NT2/D1 (cell line): Measurements from ENCODE around the gene YIPF5.

ENCODE experiments used
- DNase-seq: peaks from one replicate; pipeline ENCODE4 v3.0.0-alpha.2; 2011; ENCODE audit warnings: low read depth, low spot score
- H3K27me3 ChIP-seq: 2 replicates; pipeline ENCODE4 v1.6.0; 2011; ENCODE audit warnings: mild to moderate bottlenecking; ENCODE audit not compliant: insufficient read length, insufficient read depth
- H3K36me3 ChIP-seq: 2 replicates; pipeline ENCODE4 v1.6.1; 2011; ENCODE audit warnings: mild to moderate bottlenecking, low read length, mixed read lengths; ENCODE audit not compliant: insufficient read depth, insufficient read length
- H3K4me1 ChIP-seq: 2 replicates; pipeline ENCODE4 v1.5.1; 2011; ENCODE audit not compliant: insufficient read depth, insufficient read length
- H3K4me3 ChIP-seq: 2 replicates; pipeline ENCODE4 v1.5.1; 2011; ENCODE audit warnings: low read depth; ENCODE audit not compliant: insufficient read length
- H3K9ac ChIP-seq: 2 replicates; pipeline ENCODE4 v1.6.0; 2011; ENCODE audit warnings: low read depth; ENCODE audit not compliant: insufficient read length
- H3K9me3 ChIP-seq: 2 replicates; pipeline ENCODE4 v1.5.1; 2011; ENCODE audit warnings: mild to moderate bottlenecking, low read length; ENCODE audit not compliant: insufficient read depth
- SUZ12 ChIP-seq: IDR thresholded peaks from 2 replicates; pipeline ENCODE4 v1.6.1; 2011; ENCODE audit not compliant: insufficient read length, insufficient read depth; ENCODE audit errors: extremely low read depth
- YY1 ChIP-seq: IDR thresholded peaks from 2 replicates; pipeline ENCODE4 v1.6.1; 2011; ENCODE audit not compliant: insufficient read length, insufficient read depth
- ZNF274 ChIP-seq: IDR thresholded peaks from 2 replicates; pipeline ENCODE4 v1.6.1; 2011; ENCODE audit warnings: mild to moderate bottlenecking, low read depth, low read length

The YIPF5 gene

DNA sequence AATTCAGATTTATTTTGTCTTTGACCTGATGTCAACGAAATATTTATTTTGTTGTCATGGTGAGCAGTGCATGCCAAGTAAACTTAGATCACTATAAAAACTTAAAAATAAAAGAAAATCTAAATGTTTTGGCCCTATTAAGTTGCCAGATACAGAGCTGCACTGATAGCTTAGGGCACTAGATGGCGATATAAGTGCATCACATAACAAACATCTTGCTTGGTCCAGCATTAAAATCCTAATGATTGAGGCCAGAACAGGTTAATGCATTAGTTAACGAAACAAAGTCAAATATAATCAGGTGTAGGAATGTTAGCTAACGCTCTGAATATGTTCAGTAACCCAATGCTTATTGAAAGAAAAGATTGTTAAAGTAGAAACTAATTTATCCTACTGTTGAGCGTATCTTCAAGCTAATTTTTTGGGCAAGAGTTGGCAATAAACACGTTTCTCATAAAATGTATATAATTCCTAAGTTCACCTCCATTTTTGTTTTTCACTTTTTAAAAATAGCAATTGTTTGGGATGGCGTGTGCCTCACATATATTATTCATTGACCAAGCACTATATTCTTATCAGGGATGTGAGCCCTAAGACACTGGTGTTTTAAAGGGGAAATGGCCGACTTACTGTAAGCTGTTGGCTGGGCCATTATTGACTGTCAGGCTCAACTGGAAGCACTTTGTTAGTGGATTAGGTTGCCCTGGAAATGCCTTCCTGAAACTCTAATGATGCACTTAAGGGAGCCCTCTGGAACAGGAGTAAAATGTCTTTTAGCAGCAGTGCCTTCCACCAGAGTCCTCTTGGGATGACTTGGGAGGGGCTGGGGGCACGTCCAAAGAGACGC lies 33.5 kb upstream of the YIPF5 start:
- Histone ChIP-seq H3K9me3 (no peaks in the 10 kb centered on the region), H3K27me3 (peaks cover 28% of the 10 kb centered on the region), H3K9ac (no peak overlapping the region), H3K4me1 (peaks cover 2% of the 10 kb centered on the region), H3K36me3 (no peaks in the 10 kb centered on the region), H3K4me3 (no peak overlapping the region)
- TF ChIP-seq ZNF274 (no peak), SUZ12 (no peak), YY1 (no peak)
- peak; percentile 47 for DNase-seq

DNA sequence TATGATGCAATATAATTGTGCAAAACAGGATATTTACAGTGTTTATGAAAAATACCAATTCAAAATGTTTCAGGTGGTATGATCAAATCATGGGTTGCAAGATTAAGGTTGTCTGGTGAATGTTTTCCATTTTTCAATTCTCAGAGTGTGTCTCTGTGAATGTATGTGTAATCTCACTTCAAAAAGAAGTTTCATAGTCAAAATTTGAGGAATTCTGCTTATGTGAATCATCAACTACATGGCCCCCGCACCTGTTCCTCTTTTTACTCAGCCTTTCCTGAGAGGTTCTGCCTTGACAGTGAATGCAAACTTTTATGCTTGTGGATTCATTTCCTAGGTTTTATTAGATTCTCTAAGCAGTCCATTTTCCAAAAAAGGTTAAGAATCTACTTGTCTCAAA lies 32.3 kb upstream of the YIPF5 start:
- TF ChIP-seq SUZ12, result no peak
- TF ChIP-seq YY1, result no peak
- Histone ChIP-seq H3K9ac (no peak overlapping the region), H3K4me3 (no peak overlapping the region), H3K27me3 (peaks cover 28% of the 10 kb centered on the region), H3K36me3 (no peaks in the 10 kb centered on the region), H3K4me1 (peaks cover 2% of the 10 kb centered on the region), H3K9me3 (no peaks in the 10 kb centered on the region)
- DNase-seq, result no peak

DNA sequence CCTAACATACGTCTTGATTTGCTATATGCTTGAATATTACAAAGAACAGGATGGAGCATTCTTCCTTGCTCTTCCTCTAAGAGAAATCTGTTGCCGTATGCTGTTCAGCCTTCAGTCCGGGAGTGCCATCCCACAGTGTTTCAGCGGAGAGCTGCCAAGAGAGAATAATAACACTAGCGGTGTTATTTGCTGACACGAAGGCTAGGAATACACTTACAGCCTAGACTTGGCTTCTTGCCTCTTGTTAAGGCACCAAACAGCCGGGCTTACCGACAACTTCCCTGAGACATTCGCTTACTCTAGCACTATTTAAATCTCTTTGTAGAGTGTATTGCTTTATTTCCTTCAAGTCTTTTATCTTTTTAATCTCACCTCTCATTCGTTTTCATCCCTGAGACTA lies 31.6 kb upstream of the YIPF5 start:
- Histone ChIP-seq H3K4me3 (no peak overlapping the region), H3K9me3 (no peaks in the 10 kb centered on the region), H3K9ac (no peak overlapping the region), H3K4me1 (peaks cover 2% of the 10 kb centered on the region), H3K36me3 (no peaks in the 10 kb centered on the region), H3K27me3 (peaks cover 28% of the 10 kb centered on the region)
- DNase-seq, result no peak
- TF ChIP-seq SUZ12 (no peak), ZNF274 (no peak), YY1 (no peak)

DNA sequence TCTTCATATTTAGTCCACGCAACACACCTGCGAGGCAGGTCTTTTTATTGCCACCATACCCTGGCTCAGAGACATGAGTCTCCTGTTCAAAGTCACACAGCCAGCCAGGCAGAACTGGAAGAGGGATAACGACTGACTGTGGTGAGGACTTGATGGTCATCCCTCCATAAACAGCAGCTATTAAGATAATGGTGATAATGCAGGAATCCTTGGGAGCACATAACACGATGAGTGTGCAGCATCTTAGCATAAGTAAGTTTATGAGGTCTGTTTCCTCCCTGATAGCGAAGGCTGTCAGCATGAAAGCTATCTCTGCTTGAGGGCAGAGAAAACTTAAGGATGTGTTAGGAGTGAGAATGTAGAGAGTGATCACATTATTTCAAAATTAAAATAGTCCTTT lies 31.1 kb upstream of the YIPF5 start:
- H3K4me3 ChIP-seq, result no peak overlapping the region
- peaks cover 2% of the 10 kb centered on the region for H3K4me1 ChIP-seq
- TF ChIP-seq YY1 (no peak), SUZ12 (no peak), ZNF274 (no peak)
- no peaks in the 10 kb centered on the region for H3K36me3 ChIP-seq
- no peak overlapping the region for H3K9ac ChIP-seq
- H3K9me3 ChIP-seq, result no peaks in the 10 kb centered on the region
- no peak for DNase-seq
- H3K27me3 ChIP-seq, result peaks cover 24% of the 10 kb centered on the region

DNA sequence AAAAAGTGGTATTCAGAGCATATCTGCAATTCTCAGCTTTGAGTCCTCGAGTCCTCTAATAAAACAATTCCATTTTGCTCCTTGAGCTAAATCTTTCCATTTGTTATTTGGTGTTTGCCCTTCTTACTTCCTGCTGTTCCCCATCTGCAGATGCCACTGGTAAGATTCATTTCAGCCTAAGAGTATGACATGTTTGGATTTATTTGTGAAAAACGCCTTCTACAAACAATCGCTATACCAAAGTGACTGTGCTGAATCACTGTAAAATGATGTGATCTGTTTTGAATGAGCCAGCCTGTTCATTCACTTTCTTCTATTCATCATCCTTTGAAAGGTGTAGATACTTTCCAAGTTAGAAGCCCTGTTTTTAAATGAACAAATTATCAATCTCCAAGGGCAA lies 27.9 kb upstream of the YIPF5 start:
- no peak for TF ChIP-seq YY1
- no peak for TF ChIP-seq SUZ12
- no peak for TF ChIP-seq ZNF274
- H3K4me3 ChIP-seq, result no peak overlapping the region
- DNase-seq, result no peak

DNA sequence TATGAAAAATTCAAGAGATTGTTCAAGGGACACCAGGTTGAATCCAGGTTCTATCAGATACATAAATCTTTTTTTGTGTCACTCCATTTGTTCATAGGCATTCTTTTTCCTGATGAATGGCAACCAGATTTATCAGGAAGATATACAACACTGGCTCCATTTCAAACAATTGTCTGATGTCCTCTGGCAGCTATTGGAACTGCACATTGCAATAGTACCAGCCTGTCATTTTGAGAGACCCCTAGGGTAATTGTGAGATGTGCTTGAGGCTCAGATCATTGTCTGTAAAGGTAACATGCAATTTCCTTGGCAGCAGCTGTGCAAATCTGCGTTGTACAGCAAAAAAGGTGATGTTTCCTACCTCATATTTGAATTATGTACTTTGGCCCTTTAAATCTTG lies 26.2 kb upstream of the YIPF5 start:
- H3K4me3 ChIP-seq, result no peak overlapping the region
- H3K36me3 ChIP-seq, result no peaks in the 10 kb centered on the region
- H3K4me1 ChIP-seq, result no peaks in the 10 kb centered on the region
- H3K27me3 ChIP-seq, result no peaks in the 10 kb centered on the region
- no peak overlapping the region for H3K9ac ChIP-seq
- no peaks in the 10 kb centered on the region for H3K9me3 ChIP-seq
- DNase-seq, result no peak
- no peak for TF ChIP-seq ZNF274
- TF ChIP-seq SUZ12, result no peak
- no peak for TF ChIP-seq YY1

More for the DNA sequence above, 27.9 kb upstream of the YIPF5 start:
- Histone ChIP-seq H3K9ac (no peak overlapping the region), H3K27me3 (no peaks in the 10 kb centered on the region), H3K9me3 (no peaks in the 10 kb centered on the region), H3K36me3 (no peaks in the 10 kb centered on the region), H3K4me1 (no peaks in the 10 kb centered on the region)

DNA sequence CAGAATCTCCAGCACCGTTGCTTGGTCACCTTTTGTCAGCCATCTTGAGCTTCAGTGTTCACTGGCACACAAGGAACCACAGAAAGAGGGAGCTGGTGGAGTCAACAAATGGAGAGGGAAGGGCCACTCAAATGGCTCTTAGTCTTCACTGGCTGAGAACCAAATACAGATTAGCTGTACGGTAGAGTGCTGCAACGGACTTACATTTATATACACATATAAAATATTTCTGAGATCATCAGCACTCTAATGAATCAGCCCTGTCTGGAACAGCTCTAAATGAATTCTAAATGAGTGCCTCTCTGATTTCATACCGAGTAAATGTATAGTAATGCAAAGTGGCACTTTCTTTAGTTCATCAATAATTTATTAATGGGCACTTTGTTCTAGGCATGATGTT lies 25.0 kb upstream of the YIPF5 start:
- no peaks in the 10 kb centered on the region for H3K9me3 ChIP-seq
- no peak overlapping the region for H3K4me3 ChIP-seq
- no peak for TF ChIP-seq SUZ12
- no peaks in the 10 kb centered on the region for H3K36me3 ChIP-seq
- H3K9ac ChIP-seq, result no peak overlapping the region
- H3K4me1 ChIP-seq, result no peaks in the 10 kb centered on the region
- DNase-seq, result no peak
- H3K27me3 ChIP-seq, result no peaks in the 10 kb centered on the region

DNA sequence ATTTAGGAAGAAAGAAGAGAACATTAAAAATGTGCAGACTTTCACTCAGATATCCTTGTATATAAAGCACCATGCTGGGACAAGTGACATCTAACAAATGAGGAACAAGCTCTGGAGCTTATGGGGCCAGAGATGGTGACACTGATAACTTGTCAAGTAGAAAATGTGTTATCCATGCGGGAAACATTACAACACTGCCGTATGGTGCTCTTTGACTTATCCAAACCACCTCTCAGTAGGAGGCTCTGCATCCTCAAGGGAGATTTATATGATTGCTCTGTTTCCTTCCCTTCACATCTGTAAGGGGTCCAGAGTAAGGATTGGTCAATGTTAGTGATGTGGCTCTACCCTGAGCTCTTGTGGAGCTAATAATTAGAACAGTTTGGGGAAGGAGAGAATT lies 23.7 kb upstream of the YIPF5 start:
- DNase-seq, result no peak
- Histone ChIP-seq H3K9ac (no peak overlapping the region), H3K4me1 (no peaks in the 10 kb centered on the region), H3K27me3 (no peaks in the 10 kb centered on the region), H3K9me3 (no peaks in the 10 kb centered on the region), H3K4me3 (no peak overlapping the region), H3K36me3 (no peaks in the 10 kb centered on the region)
- no peak for TF ChIP-seq YY1
- no peak for TF ChIP-seq ZNF274
- no peak for TF ChIP-seq SUZ12
